HG03135 (cell line): Measurements from ENCODE around the gene CFAP74.
A peak's percentile ranks its signal among the peaks of the same experiment; 100 is the strongest.

Experiments
- ATAC-seq: cut with Tn5 transposase; IDR thresholded peaks from one replicate; pipeline ENCODE4 v1.9.1; 2021; ENCODE audit warnings: mild to moderate bottlenecking, moderate library complexity; ENCODE audit not compliant: unreplicated experiment

The CFAP74 gene

GRCh38 chr1:1918901-1919303 is 84.7 kb downstream of the CFAP74 start, which contains the start of gene TMEM52:
Gene TMEM52, minus strand, starts transcription at chr1:1919279. Its CDS starts 14 bp downstream, at chr1:1919265.
- ATAC-seq = peak; percentile 14

GRCh38 chr1:1917995-1918900 is 85.3 kb downstream of the CFAP74 start:
- ATAC-seq = no peak

GRCh38 chr1:1917304-1917976 is 86.1 kb downstream of the CFAP74 start:
- ATAC-seq = no peak

- no peak for ATAC-seq
Measured at GRCh38 chr1:1916851-1917251, 86.7 kb downstream of the CFAP74 start.

- ATAC-seq = no peak
Measured at GRCh38 chr1:1915911-1916840, 87.4 kb downstream of the CFAP74 start.

GRCh38 chr1:1914971-1915692 is 88.5 kb downstream of the CFAP74 start, which contains the start of gene CALML6:
Gene CALML6, plus strand, starts transcription at chr1:1915260. Its CDS starts 21 bp downstream, at chr1:1915281.
- no peak for ATAC-seq

- no peak for ATAC-seq
Measured at GRCh38 chr1:1914101-1914970, 89.2 kb downstream of the CFAP74 start.

DNA sequence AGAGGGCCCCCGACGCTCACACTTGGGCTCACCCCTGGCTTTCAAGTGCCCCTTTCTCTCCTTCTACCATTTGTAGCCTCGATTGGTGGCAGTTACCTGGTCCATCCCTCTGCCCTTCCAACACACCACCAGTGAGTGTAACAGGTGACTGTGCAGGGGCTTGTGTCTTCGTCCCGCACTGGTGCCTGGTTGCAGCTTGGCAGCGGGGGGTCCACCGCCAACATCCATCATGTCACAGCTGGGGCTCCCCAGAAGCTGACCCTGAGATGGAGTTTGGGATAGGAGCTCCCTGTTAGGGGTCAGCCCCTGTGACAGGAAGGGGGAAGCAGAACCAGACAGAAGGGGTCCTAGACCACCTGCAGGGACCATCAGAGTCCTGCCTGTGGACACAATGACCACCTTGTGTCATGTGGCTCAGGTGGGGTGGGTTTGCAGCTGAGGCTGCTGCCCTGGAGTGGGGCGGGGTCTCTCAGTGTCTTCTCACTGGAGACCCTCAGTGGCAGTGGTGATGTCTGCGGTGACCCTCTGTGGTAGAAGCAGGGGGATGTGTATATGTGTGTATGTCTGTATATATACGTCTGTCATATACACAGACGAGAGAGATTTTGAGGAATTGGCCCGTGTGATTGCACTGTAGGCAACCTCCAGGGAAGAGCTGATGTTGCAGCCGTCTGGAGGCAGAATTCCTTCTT is 92.1 kb downstream of the CFAP74 start:
- no peak for ATAC-seq

- no peak for ATAC-seq
Measured at GRCh38 chr1:1910651-1911331, 92.8 kb downstream of the CFAP74 start.

DNA sequence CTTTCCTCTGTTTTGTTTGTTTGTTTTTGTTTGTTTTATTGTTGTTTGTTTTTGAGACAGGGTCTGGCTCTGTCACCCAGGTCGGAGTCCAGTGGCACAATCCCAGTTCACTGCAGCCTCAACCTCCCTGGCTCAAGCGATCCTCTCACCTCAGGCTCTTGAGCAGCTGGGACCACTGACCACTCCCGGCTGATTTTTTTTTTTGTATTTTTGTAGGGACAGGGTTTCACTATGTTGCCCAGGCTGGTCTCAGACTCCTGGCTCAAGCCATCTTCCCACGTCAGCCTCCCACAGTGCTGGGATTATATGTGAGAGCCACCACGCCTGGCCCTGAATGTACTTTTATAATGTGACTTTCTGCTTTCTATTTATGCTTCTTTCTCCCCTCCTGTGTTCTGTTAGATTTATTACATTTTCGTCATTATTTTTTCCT is 93.5 kb downstream of the CFAP74 start:
- ATAC-seq = no peak

- ATAC-seq = no peak
Measured at GRCh38 chr1:1908506-1908791, 95.1 kb downstream of the CFAP74 start.

GRCh38 chr1:1907098-1907736 is 96.4 kb downstream of the CFAP74 start:
- ATAC-seq = no peak

DNA sequence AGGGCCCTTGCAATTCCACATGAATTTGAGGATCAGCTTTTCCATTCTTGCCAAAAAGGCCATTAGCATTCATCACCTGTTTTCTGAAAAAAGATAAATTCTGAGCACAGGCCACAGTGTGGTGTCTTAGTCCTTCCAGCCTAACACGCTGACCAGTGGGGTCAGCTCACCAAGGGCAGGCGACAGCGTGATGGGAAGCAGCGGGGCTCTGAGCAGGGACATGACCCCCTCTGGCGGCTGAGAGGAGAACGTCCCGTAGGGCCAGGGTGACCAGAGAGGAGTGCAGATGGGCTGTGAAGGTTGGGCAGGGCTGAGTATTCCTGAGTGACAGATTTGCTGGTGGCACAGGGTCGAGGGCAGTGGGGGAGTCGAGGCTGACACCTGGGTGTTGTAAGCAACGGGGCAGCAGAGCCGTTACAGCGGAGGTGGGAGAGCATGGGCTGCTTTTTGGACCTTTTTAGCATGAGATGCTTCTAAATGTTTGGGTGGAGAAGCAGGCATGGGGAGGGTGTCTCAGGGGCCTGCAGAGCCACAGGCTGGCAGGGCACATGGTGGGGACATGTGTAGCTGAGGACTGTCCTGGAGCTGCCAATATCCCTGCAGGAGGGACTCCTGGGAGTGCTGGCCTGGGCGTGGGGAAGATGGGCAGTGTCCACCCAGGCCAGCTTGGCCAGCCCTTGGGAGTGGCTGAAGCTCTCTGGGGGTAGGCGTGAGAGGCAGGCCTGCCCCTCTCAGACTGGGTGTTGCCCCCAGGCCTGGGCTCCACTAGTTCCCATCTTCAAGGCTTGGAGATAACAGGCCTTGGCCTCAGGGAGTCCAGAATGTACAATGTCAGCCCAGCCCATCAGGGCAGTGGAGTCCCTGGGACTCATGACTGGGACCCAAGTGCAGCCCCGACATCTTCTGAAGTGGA is 97.1 kb downstream of the CFAP74 start:
- no peak for ATAC-seq

- ATAC-seq = no peak
Measured at GRCh38 chr1:1903224-1903623, 100.4 kb downstream of the CFAP74 start.

GRCh38 chr1:1901641-1902294 is 101.8 kb downstream of the CFAP74 start:
- no peak for ATAC-seq
